ENCODE data around the gene UBE2C.

DNA sequence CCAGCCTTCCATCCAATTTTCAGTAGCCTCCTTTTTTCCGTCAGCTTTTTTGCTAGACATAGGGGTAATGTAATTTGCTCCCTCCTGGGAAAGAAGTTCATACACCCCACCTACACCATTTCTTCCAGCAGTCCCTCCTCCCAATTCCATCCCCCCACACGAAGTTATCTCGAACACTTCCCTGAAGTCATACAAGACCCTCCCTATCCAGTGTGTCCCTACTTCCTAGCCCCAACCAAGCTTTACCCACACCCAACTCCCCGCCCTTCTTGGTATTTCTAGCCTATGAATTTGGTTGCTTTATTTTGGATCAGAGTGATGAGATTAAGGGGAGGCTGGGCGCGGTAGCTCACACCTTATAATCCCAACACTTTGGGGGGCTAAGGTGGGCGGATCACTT lies 1.0 kb downstream of the UBE2C start:
- TF ChIP-seq SP1 (IDR thresholded peaks at IDR 0.05; ENCODE audit: low read depth): no peak
- TF ChIP-seq POLR2A (IDR thresholded peaks at IDR 0.05; ENCODE audit: borderline replicate concordance, extremely low read depth, insufficient read depth, insufficient read length): no peak

All from HCT116 (cell line).